GM13976 (cell line): ENCODE results near the gene COL8A1.

Experiments
- DNase-seq: peaks from one replicate; pipeline ENCODE4 v3.0.0; 2012; ENCODE audit warnings: low spot score
- CTCF ChIP-seq: IDR thresholded peaks from 2 replicates; pipeline ENCODE4 v1.5.1; 2012; ENCODE audit warnings: borderline replicate concordance, mild to moderate bottlenecking; ENCODE audit not compliant: insufficient read depth; ENCODE audit errors: extremely low read depth, missing control alignments, control extremely low read depth
- in situ Hi-C: fragments of 300-500 bp; cut with MboI; formaldehyde crosslinking; loops from one replicate; pipeline ENCODE4 v1.12.0; 2022; ENCODE audit warnings: low sequenced_read_pairs, mixed read lengths, inconsistent platforms; ENCODE audit not compliant: unreplicated experiment

COL8A1 gene

GRCh38 chr3:99842826-99843589 lies 204.6 kb downstream of the COL8A1 start:
- no peak for DNase-seq
- in situ Hi-C loops, result loop anchor here (25.0 kb wide), 1 partner anchor 744 kb away; no protein-coding TSS in a partner anchor
- TF ChIP-seq CTCF, result peak; percentile 37

- DNase-seq, result no peak
- TF ChIP-seq CTCF, result no peak
- in situ Hi-C loops, result loop anchor here (25.0 kb wide), 1 partner anchor 744 kb away; no protein-coding TSS in a partner anchor
Measured at GRCh38 chr3:99843590-99844258, 205.3 kb downstream of the COL8A1 start.

- in situ Hi-C loops, result loop anchor here (25.0 kb wide), 1 partner anchor 742 kb away; no protein-coding TSS in a partner anchor
- TF ChIP-seq CTCF, result no peak
- DNase-seq, result no peak
Measured at GRCh38 chr3:99845331-99845730, 206.9 kb downstream of the COL8A1 start.

- TF ChIP-seq CTCF, result no peak
- in situ Hi-C loops, result loop anchor here (25.0 kb wide), 1 partner anchor 741 kb away; no protein-coding TSS in a partner anchor
- no peak for DNase-seq
Measured at GRCh38 chr3:99845999-99846398, 207.6 kb downstream of the COL8A1 start.

- DNase-seq, result no peak
- in situ Hi-C loops, result loop anchor here (25.0 kb wide), 1 partner anchor 741 kb away; no protein-coding TSS in a partner anchor
- TF ChIP-seq CTCF, result no peak
Measured at GRCh38 chr3:99846477-99847160, 208.2 kb downstream of the COL8A1 start.

GRCh38 chr3:99848433-99848832 lies 210.0 kb downstream of the COL8A1 start:
- in situ Hi-C loops, result loop anchor here (25.0 kb wide), 1 partner anchor 739 kb away; no protein-coding TSS in a partner anchor
- no peak for TF ChIP-seq CTCF
- no peak for DNase-seq
